Middle frontal gyrus (tissue), 1 donor: ENCODE measurements around the gene RNASE8.
A peak's percentile ranks its signal among the peaks of the same experiment; 100 is the strongest.

ENCODE experiments used
- DNase-seq: peaks from one replicate; pipeline ENCODE4 v3.0.0-alpha.2; 2015; ENCODE audit warnings: low spot score; ENCODE audit errors: extremely low spot score

Gene RNASE8

GRCh38 chr14:21091821-21092272, 34.2 kb downstream of the RNASE8 start:
- DNase-seq: no peak

GRCh38 chr14:21092273-21093011, 34.8 kb downstream of the RNASE8 start:
- no peak for DNase-seq

GRCh38 chr14:21093018-21093417, 35.4 kb downstream of the RNASE8 start:
- no peak for DNase-seq

GRCh38 chr14:21093769-21094681, 36.4 kb downstream of the RNASE8 start:
- DNase-seq: no peak

GRCh38 chr14:21095430-21096205, 38.0 kb downstream of the RNASE8 start:
- peak; percentile 11 for DNase-seq

GRCh38 chr14:21096438-21096837, 38.8 kb downstream of the RNASE8 start:
- DNase-seq: no peak

GRCh38 chr14:21096978-21097635, 39.5 kb downstream of the RNASE8 start:
- no peak for DNase-seq

- DNase-seq: no peak
These were observed 40.0 kb downstream of the RNASE8 start for GRCh38 chr14:21097636-21098075.

GRCh38 chr14:21098076-21098891, 40.7 kb downstream of the RNASE8 start, which contains the start of gene ZNF219:
TSS of gene ZNF219 (minus strand) at chr14:21098655. CDS start at chr14:21093591, 5,064 bp downstream.
- DNase-seq: no peak

- no peak for DNase-seq
These were observed 41.4 kb downstream of the RNASE8 start for GRCh38 chr14:21098892-21099595.

- DNase-seq: no peak
These were observed 42.0 kb downstream of the RNASE8 start for GRCh38 chr14:21099596-21099985.

GRCh38 chr14:21100931-21101330, 43.3 kb downstream of the RNASE8 start, which contains the start of gene TMEM253:
TSS of gene TMEM253 (plus strand) at chr14:21101066. CDS start at chr14:21101344, 278 bp downstream.
- DNase-seq: no peak

GRCh38 chr14:21101802-21102413, 44.3 kb downstream of the RNASE8 start:
- DNase-seq: no peak

- no peak for DNase-seq
These were observed 45.1 kb downstream of the RNASE8 start for GRCh38 chr14:21102521-21103410.

- DNase-seq: no peak
These were observed 45.7 kb downstream of the RNASE8 start for GRCh38 chr14:21103411-21103709.

GRCh38 chr14:21103710-21104447, 46.3 kb downstream of the RNASE8 start:
- peak; percentile 93 for DNase-seq

- peak; percentile 66 for DNase-seq
These were observed 46.9 kb downstream of the RNASE8 start for GRCh38 chr14:21104448-21105060.
